CD4-positive, CD25-positive, alpha-beta regulatory T cell (primary cell): ENCODE data around the gene CNNM4. TPM values are rescaled to one million over a fixed set of nuclear protein-coding genes. Genes with fewer than 3 reads are reported as not detected.

Source experiments
- ATAC-seq, 2 donors: fragments of 150-1000 bp; cut with Tn5 transposase; one replicate each; pipeline ENCODE4 v1.10.0; 2021; ENCODE audit warnings: low read depth in 2 of 2, moderate number of reproducible peaks in 2 of 2, moderate library complexity in 1 of 2
- DNase-seq, 3 donors: peaks; one replicate each; pipeline versions ENCODE4 v3.0.0 to v3.0.0-alpha.2; 2012 to 2022; ENCODE audit warnings: mixed read lengths in 1 of 3
- H3K27ac ChIP-seq: one replicate; pipeline ENCODE4 v1.7.0; 2013; ENCODE audit warnings: mild to moderate bottlenecking, low read length; ENCODE audit not compliant: insufficient read depth, poor library complexity, severe bottlenecking
- H3K27me3 ChIP-seq: one replicate; pipeline ENCODE4 v1.7.0; 2013; ENCODE audit warnings: low read length; ENCODE audit not compliant: control insufficient read depth, insufficient read depth
- H3K36me3 ChIP-seq: one replicate; pipeline ENCODE4 v1.7.0; 2013; ENCODE audit warnings: mild to moderate bottlenecking, low read length, moderate library complexity; ENCODE audit not compliant: control insufficient read depth, insufficient read depth
- H3K4me1 ChIP-seq: 2 replicates; pipeline ENCODE4 v1.7.0; 2013; ENCODE audit warnings: mild to moderate bottlenecking, low read length; ENCODE audit not compliant: insufficient read depth, control insufficient read depth, poor library complexity, severe bottlenecking
- H3K4me3 ChIP-seq: one replicate; pipeline ENCODE4 v1.7.0; 2013; ENCODE audit warnings: low read depth, mild to moderate bottlenecking, low read length, moderate library complexity
- H3K9me3 ChIP-seq, 2 experiments: 1 replicate in 1 of 2; 2 replicates in 1 of 2; pipeline ENCODE4 v1.7.0; 2013; ENCODE audit warnings: low read length in 2 of 2, mild to moderate bottlenecking in 1 of 2, moderate library complexity in 1 of 2; ENCODE audit not compliant: control insufficient read depth in 2 of 2
- H3K27ac Mint-ChIP-seq, 3 donors: one replicate each; pipeline ENCODE4 v1.8.0; 2020 to 2022; ENCODE audit warnings: mild to moderate bottlenecking in 3 of 3, mixed read lengths in 3 of 3, moderate library complexity in 2 of 3
- H3K27me3 Mint-ChIP-seq: one replicate; pipeline ENCODE4 v1.8.0; 2022; ENCODE audit warnings: mild to moderate bottlenecking, mixed read lengths
- H3K36me3 Mint-ChIP-seq: one replicate; pipeline ENCODE4 v1.8.0; 2020; ENCODE audit warnings: mixed read lengths
- H3K4me1 Mint-ChIP-seq, 4 donors: one replicate each; pipeline ENCODE4 v1.8.0; 2020 to 2022; ENCODE audit warnings: mixed read lengths in 4 of 4, mild to moderate bottlenecking in 1 of 4
- H3K4me3 Mint-ChIP-seq, 4 donors: one replicate each; pipeline ENCODE4 v1.8.0; 2020 to 2022; ENCODE audit warnings: mild to moderate bottlenecking in 4 of 4, mixed read lengths in 4 of 4, moderate library complexity in 3 of 4
- H3K9me3 Mint-ChIP-seq, 7 donors: one replicate each; pipeline ENCODE4 v1.8.0; 2020 to 2022; ENCODE audit warnings: mixed read lengths in 7 of 7, mild to moderate bottlenecking in 3 of 7, moderate library complexity in 2 of 7
- polyA plus RNA-seq, 4 donors: library from polyadenylated mRNA; unstranded; fragments of 300-500 nt; fragmentation: Illumina TruSeq; gene quantifications; one replicate each; pipeline ENCODE4 v1.2.3, GENCODE V29; 2021
- total RNA-seq: library from RNA; stranded (reverse); gene quantifications from one replicate; pipeline ENCODE4 v1.2.3, GENCODE V29; 2022

CNNM4 gene
- total and polyA plus RNA-seq, 5 donors from 2014 or later: 0.98 to 11.2 (median 3.1) TPM

- ATAC-seq: no peak
- Histone ChIP-seq H3K27me3 (no peaks in the 10 kb centered on the region), H3K4me1 (peaks cover 24% of the 10 kb centered on the region), H3K27ac (no peak overlapping the region), H3K9me3 (no peaks in the 10 kb centered on the region), H3K36me3 (no peaks in the 10 kb centered on the region), H3K4me3 (no peak overlapping the region)
- peak overlapping the region in 1 of 4 donors; percentile 49 for H3K4me3 Mint-ChIP-seq
- H3K9me3 Mint-ChIP-seq: peaks cover 0 to 2% (median 0%) of the 10 kb centered on the region in 7 donors
- no peaks in the 10 kb centered on the region for H3K36me3 Mint-ChIP-seq
- no peaks in the 10 kb centered on the region for H3K27me3 Mint-ChIP-seq
- DNase-seq: no peak
- peak overlapping the region; percentile 38 to 87 (median 59) for H3K27ac Mint-ChIP-seq
- H3K4me1 Mint-ChIP-seq: peaks cover 6 to 66% (median 45%) of the 10 kb centered on the region in 4 donors
These were observed 7.4 kb downstream of the CNNM4 start for GRCh38 chr2:96768083-96768561.

DNA sequence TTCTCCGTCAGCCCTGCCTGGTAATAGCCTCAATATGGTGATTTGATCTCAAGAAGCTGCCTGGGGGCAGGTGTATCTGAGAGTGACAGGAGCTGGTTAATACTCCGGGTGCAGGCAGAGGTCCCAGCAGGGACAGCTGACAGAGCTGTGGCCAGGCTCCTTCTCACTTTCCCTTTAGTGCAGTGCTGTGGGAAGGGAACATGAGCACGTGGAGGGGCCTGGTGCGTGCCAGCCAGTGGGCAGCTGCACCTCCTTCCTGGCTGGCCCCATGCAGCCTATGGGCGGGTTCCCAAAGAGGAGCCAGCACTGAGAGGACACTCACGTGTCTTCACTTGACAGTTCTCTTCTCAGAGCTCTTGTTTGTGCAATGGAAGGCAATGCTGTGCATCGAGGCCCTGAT lies 9.1 kb downstream of the CNNM4 start:
- Histone ChIP-seq H3K27me3 (no peaks in the 10 kb centered on the region), H3K4me1 (peaks cover 18% of the 10 kb centered on the region), H3K27ac (no peak overlapping the region), H3K9me3 (no peaks in the 10 kb centered on the region), H3K36me3 (no peaks in the 10 kb centered on the region), H3K4me3 (no peak overlapping the region)
- peaks cover 11 to 61% (median 38%) of the 10 kb centered on the region in 4 donors for H3K4me1 Mint-ChIP-seq
- peaks cover 0 to 2% (median 0%) of the 10 kb centered on the region in 7 donors for H3K9me3 Mint-ChIP-seq
- peak overlapping the region in 1 of 3 donors; percentile 20 for H3K27ac Mint-ChIP-seq
- DNase-seq: no peak
- H3K27me3 Mint-ChIP-seq: no peaks in the 10 kb centered on the region
- H3K36me3 Mint-ChIP-seq: no peaks in the 10 kb centered on the region
- H3K4me3 Mint-ChIP-seq: peak overlapping the region in 2 of 4 donors; percentile 7 to 11
- ATAC-seq: no peak

DNA sequence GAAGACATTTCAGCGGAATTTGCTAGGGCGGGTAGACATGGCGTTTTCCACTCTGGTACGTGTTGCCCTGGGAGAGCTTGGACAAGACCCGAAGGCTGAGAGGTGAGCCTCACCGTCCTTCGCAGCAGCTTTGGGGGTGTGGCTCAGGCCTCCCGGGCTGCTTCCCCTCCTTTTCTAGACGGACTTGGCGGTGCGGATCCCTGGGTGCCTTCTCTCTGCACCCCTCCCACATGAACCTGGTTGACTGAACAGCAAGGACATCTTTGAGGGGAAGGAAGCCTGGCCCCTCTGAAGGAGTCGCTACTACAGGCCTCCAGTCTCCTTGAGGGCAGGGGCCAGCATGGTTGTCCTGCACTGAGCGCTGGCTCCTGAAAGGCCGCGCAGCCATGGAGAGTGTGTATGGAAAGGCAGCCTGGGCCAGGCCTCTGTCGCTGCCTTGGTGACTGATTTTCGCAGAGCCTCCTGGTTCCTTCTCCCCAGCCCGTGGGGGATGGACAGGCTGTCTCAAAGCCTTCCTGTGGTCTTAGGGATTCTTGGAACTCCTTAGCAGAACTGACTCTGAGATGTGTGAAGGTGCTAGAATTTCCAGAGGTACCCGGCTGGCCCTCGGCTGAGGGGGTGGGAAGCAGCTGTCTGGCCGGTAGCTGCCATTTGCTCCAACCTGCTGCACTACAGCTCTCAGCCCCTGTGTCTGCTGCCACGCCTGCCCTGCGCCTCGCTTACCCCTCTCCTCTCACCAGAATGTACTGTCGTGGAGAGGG lies 9.9 kb downstream of the CNNM4 start:
- ATAC-seq (no peak), DNase-seq (no peak)
- Histone ChIP-seq H3K27me3 (no peaks in the 10 kb centered on the region), H3K4me1 (peaks cover 18% of the 10 kb centered on the region), H3K9me3 (no peaks in the 10 kb centered on the region), H3K4me3 (no peak overlapping the region), H3K27ac (no peak overlapping the region), H3K36me3 (no peaks in the 10 kb centered on the region)
- H3K27ac Mint-ChIP-seq: no peak overlapping the region
- H3K27me3 Mint-ChIP-seq: no peaks in the 10 kb centered on the region
- peaks cover 11 to 60% (median 40%) of the 10 kb centered on the region in 4 donors for H3K4me1 Mint-ChIP-seq
- no peaks in the 10 kb centered on the region for H3K36me3 Mint-ChIP-seq
- peaks cover 0 to 2% (median 0%) of the 10 kb centered on the region in 7 donors for H3K9me3 Mint-ChIP-seq
- peak overlapping the region in 1 of 4 donors; percentile 7 for H3K4me3 Mint-ChIP-seq

DNA sequence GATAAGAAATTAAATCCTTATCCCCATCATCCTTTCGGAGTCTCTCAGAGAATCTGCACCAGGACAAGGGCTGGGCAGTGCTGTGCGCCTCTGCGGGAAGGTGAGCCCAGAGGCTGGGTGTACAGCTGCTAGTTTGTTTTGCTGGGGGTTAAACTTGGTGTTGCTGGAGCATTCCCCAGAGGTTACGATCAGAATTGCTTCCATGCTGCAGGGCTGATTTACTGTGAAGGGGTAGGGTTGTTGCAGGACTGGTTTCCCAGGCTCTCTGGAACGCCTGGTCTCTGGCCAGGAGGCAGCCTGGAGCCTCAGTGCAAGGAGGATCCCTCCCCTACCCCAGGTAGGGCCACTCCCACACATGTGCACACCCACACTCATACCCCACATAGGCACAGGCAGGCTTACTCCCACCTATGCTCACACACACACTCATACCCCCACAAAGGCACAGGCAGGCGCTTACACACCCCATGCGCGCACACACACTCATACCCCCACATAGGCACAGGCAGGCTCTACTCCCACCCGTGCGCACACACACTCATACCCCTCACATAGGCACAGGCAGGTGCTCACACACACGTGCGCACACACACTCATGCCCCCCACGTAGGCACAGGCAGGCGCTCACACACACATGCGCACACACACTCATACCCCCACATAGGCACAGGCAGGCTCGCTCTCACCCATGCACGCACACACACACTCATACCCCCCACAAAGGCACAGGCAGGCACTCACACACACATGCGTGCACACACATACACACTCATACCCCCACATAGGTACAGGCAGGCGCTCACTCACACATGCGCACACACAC lies 11.3 kb downstream of the CNNM4 start:
- peak overlapping the region in 3 of 4 donors; percentile 42 to 77 (median 58) for H3K4me3 Mint-ChIP-seq
- Histone ChIP-seq H3K4me3 (no peak overlapping the region), H3K27ac (no peak overlapping the region), H3K9me3 (no peaks in the 10 kb centered on the region), H3K36me3 (no peaks in the 10 kb centered on the region), H3K27me3 (no peaks in the 10 kb centered on the region), H3K4me1 (peaks cover 18% of the 10 kb centered on the region)
- H3K4me1 Mint-ChIP-seq: peaks cover 5 to 49% (median 31%) of the 10 kb centered on the region in 4 donors
- no peaks in the 10 kb centered on the region for H3K36me3 Mint-ChIP-seq
- H3K9me3 Mint-ChIP-seq: peaks cover 0 to 2% (median 0%) of the 10 kb centered on the region in 7 donors
- ATAC-seq (no peak), DNase-seq (no peak)
- no peaks in the 10 kb centered on the region for H3K27me3 Mint-ChIP-seq
- peak overlapping the region in 2 of 3 donors; percentile 38 to 88 for H3K27ac Mint-ChIP-seq

GRCh38 chr2:96772903-96773671 lies 12.4 kb downstream of the CNNM4 start:
- Mint-ChIP-seq H3K27ac (peak overlapping the region; percentile 5 to 65 (median 20)), H3K4me3 (peak overlapping the region; percentile 68 to 93 (median 86)), H3K9me3 (peaks cover 0 to 2% (median 0%) of the 10 kb centered on the region in 7 donors), H3K27me3 (no peaks in the 10 kb centered on the region), H3K4me1 (peaks cover 5 to 39% (median 26%) of the 10 kb centered on the region in 4 donors), H3K36me3 (no peaks in the 10 kb centered on the region)
- Histone ChIP-seq H3K9me3 (no peaks in the 10 kb centered on the region), H3K27me3 (no peaks in the 10 kb centered on the region), H3K4me1 (peaks cover 18% of the 10 kb centered on the region), H3K27ac (no peak overlapping the region), H3K36me3 (no peaks in the 10 kb centered on the region), H3K4me3 (peak overlapping the region; percentile 85)
- DNase-seq (peak in 1 of 3 donors; percentile 27), ATAC-seq (no peak)

GRCh38 chr2:96773922-96774321 lies 13.2 kb downstream of the CNNM4 start:
- Histone ChIP-seq H3K9me3 (no peaks in the 10 kb centered on the region), H3K4me3 (peak overlapping the region; percentile 85), H3K27me3 (no peaks in the 10 kb centered on the region), H3K4me1 (peaks cover 18% of the 10 kb centered on the region), H3K27ac (peak overlapping the region; percentile 61), H3K36me3 (no peaks in the 10 kb centered on the region)
- Mint-ChIP-seq H3K4me1 (peaks cover 5 to 34% (median 23%) of the 10 kb centered on the region in 4 donors), H3K9me3 (no peaks in the 10 kb centered on the region), H3K4me3 (peak overlapping the region; percentile 90 to 95 (median 93)), H3K36me3 (no peaks in the 10 kb centered on the region), H3K27me3 (no peaks in the 10 kb centered on the region), H3K27ac (peak overlapping the region; percentile 89 to 93 (median 91))
- DNase-seq (peak; percentile 27 to 60 (median 42)), ATAC-seq (peak; percentile 62 to 67)

- no peaks in the 10 kb centered on the region for H3K36me3 Mint-ChIP-seq
- no peaks in the 10 kb centered on the region for H3K27me3 ChIP-seq
- peak overlapping the region in 2 of 4 donors; percentile 3 to 45 for H3K4me3 Mint-ChIP-seq
- H3K27ac ChIP-seq: no peak overlapping the region
- peaks cover 5 to 29% (median 18%) of the 10 kb centered on the region in 4 donors for H3K4me1 Mint-ChIP-seq
- peak overlapping the region in 2 of 3 donors; percentile 50 to 68 for H3K27ac Mint-ChIP-seq
- no peaks in the 10 kb centered on the region for H3K9me3 Mint-ChIP-seq
- H3K27me3 Mint-ChIP-seq: no peaks in the 10 kb centered on the region
- DNase-seq (no peak), ATAC-seq (no peak)
- H3K4me3 ChIP-seq: no peak overlapping the region
- peaks cover 18% of the 10 kb centered on the region for H3K4me1 ChIP-seq
- no peaks in the 10 kb centered on the region for H3K9me3 ChIP-seq
- H3K36me3 ChIP-seq: no peaks in the 10 kb centered on the region
These were observed 14.5 kb downstream of the CNNM4 start for GRCh38 chr2:96775160-96775559.
